A673 (cell line): ENCODE data around the gene ODAD3. TPM values are rescaled to one million over a fixed set of nuclear protein-coding genes. Genes with fewer than 3 reads are reported as not detected.

Experiments used
- Bru-seq: library from RNA; stranded (reverse); fragments of 400-500 nt; gene quantifications from one replicate; lab custom pipeline; 2021; lab: Mats Ljungman, UMichigan
- BruChase-seq, 2 experiments: library from RNA; stranded (reverse); fragments of 400-500 nt; gene quantifications; one replicate each; lab custom pipeline; 2021; lab: Mats Ljungman, UMichigan
- BruUV-seq: library from RNA; stranded (reverse); fragments of 400-500 nt; replicated peaks from 2 replicates; lab custom pipeline; 2021; lab: Mats Ljungman, UMichigan
- CTCF ChIA-PET: fragments of 300-600 bp; sonication (Branson Sonifier 250); formaldehyde crosslinking; loops from one replicate; lab custom pipeline; 2022; ENCODE audit warnings: antibody characterized with exemption; lab: Charles Lee
- POLR2A ChIA-PET: fragments of 300-600 bp; sonication (Branson Sonifier 250); formaldehyde crosslinking; loops from one replicate; lab custom pipeline; 2022; ENCODE audit warnings: antibody characterized with exemption; ENCODE audit not compliant: low non-redundant PET; lab: Charles Lee
- DNase-seq: peaks from one replicate; pipeline ENCODE4 v3.0.0-alpha.2; 2015; ENCODE audit warnings: low spot score
- H3K27ac ChIP-seq: fragments of 200-600 bp; sonication (generic); 2 replicates; pipeline ENCODE4 v1.5.1; 2016; ENCODE audit warnings: mixed run types, low read depth, mild to moderate bottlenecking, mixed read lengths, antibody characterized with exemption, low read length; ENCODE audit not compliant: poor library complexity, severe bottlenecking
- H3K27me3 ChIP-seq: fragments of 200-600 bp; sonication (generic); replicated peaks from 2 replicates; pipeline ENCODE4 v1.6.1; 2017; ENCODE audit warnings: mixed run types, low read depth, mild to moderate bottlenecking, mixed read lengths, antibody characterized with exemption, low read length; ENCODE audit not compliant: insufficient read depth, poor library complexity
- H3K36me3 ChIP-seq: fragments of 200-600 bp; sonication (generic); 2 replicates; pipeline ENCODE4 v1.6.1; 2016; ENCODE audit warnings: mixed run types, mild to moderate bottlenecking, mixed read lengths, antibody characterized with exemption, low read length; ENCODE audit not compliant: insufficient read depth, poor library complexity, severe bottlenecking
- H3K4me1 ChIP-seq: fragments of 200-600 bp; sonication (generic); 2 replicates; pipeline ENCODE4 v1.6.1; 2017; ENCODE audit warnings: mixed run types, mild to moderate bottlenecking, mixed read lengths, antibody characterized with exemption, low read length; ENCODE audit not compliant: insufficient read depth, poor library complexity, severe bottlenecking
- H3K4me3 ChIP-seq: fragments of 200-600 bp; sonication (generic); 2 replicates; pipeline ENCODE4 v1.5.1; 2016; ENCODE audit warnings: low read depth, mixed run types, mild to moderate bottlenecking, mixed read lengths, low read length; ENCODE audit not compliant: poor library complexity, severe bottlenecking
- H3K9me3 ChIP-seq: fragments of 200-600 bp; sonication (generic); 2 replicates; pipeline ENCODE4 v1.6.1; 2016; ENCODE audit warnings: mixed run types, low read depth, mild to moderate bottlenecking, mixed read lengths, antibody characterized with exemption, low read length; ENCODE audit not compliant: poor library complexity, severe bottlenecking
- CTCF ChIP-seq: fragments of 300-800, 200-600 bp; sonication (generic); conservative IDR thresholded peaks from 2 replicates; pipeline ENCODE4 v1.5.1; 2017; ENCODE audit warnings: low read depth, mild to moderate bottlenecking, antibody characterized with exemption, low read length, moderate library complexity, mixed read lengths
- EZH2 ChIP-seq: fragments of 200-600 bp; sonication (generic); IDR thresholded peaks from 2 replicates; pipeline ENCODE4 v1.6.1; 2017; ENCODE audit warnings: borderline replicate concordance, low read depth, mild to moderate bottlenecking, mixed read lengths, antibody characterized with exemption, low read length; ENCODE audit not compliant: poor library complexity, severe bottlenecking
- intact Hi-C: fragments of 100-400 bp; cut with micrococcal nuclease; formaldehyde crosslinking; loops from one replicate; pipeline ENCODE4 v1.10.0; 2022; ENCODE audit not compliant: unreplicated experiment
- long read RNA-seq: library from polyadenylated mRNA; stranded (forward); transcript quantifications from one replicate; pipeline ENCODE4 v2.0.0, GENCODE V29; 2022
- total RNA-seq: library from RNA; stranded (reverse); gene quantifications from 2 replicates; pipeline ENCODE4 v1.2.3, GENCODE V29; 2021

ODAD3 gene
- total RNA-seq (0.39 and 1.4 TPM in 2 replicates), Bru-seq, nascent RNA (percentile 12 among the genes with signal in this experiment), BruChase-seq, experiment 1, labeled RNA remaining after a 2-hour chase (percentile 18 among the genes with signal in this experiment), BruChase-seq, experiment 2, labeled RNA remaining after a 6-hour chase (percentile 31 among the genes with signal in this experiment)
- long read RNA-seq, partial matches to known transcripts, result 1 of 2 reads
- long read RNA-seq, other reads (novel, unspliced or antisense), result 0 of 2 reads

GRCh38 chr19:11435057-11435832 lies at the start of gene ODAD3, which contains the start of gene PRKCSH:
Gene ODAD3, minus strand, starts transcription at chr19:11435121. Its CDS starts 105 bp downstream, at chr19:11435016.
Gene PRKCSH, plus strand, starts transcription at chr19:11435635. Its CDS starts 483 bp downstream, at chr19:11436118.
- Histone ChIP-seq H3K4me1 (peaks cover 13% of the 10 kb centered on the region), H3K27ac (peak within 1 kb of the TSS; percentile 82), H3K27me3 (no peaks in the 10 kb centered on the region), H3K9me3 (no peaks in the 10 kb centered on the region), H3K36me3 (peaks cover 28% of the 10 kb centered on the region), H3K4me3 (peak within 1 kb of the TSS; percentile 67)
- no peak for TF ChIP-seq EZH2
- TF ChIP-seq CTCF, result peak; percentile 91
- intact Hi-C loops, result loop anchor here (5.0 kb wide), 1 partner anchor 53 kb away; the partner anchor contains the start of gene EPOR
- no TSS peak for BruUV-seq
- ChIA-PET POLR2A (interaction anchor here (0.5 kb wide), 1 partner anchor 516 kb away, joined by 3 read pairs; no protein-coding TSS in a partner anchor), CTCF (interaction anchor here (0.6 to 2.7 kb wide), 7 partner anchors 10 to 159 kb away, joined by 3 to 14 read pairs (median 4); no protein-coding TSS in a partner anchor)
- DNase-seq, result peak; percentile 100

GRCh38 chr19:11483366-11484111 lies 48.6 kb upstream of the ODAD3 start:
- no peaks in the 10 kb centered on the region for H3K36me3 ChIP-seq
- no TSS peak for BruUV-seq
- ChIA-PET CTCF (interaction anchor here (0.6 to 1.6 kb wide), 4 partner anchors 32 to 390 kb away, joined by 3 to 8 read pairs (median 5); no protein-coding TSS in a partner anchor), POLR2A (no interaction called here)
- no peak for DNase-seq
- peaks cover 21% of the 10 kb centered on the region for H3K27me3 ChIP-seq
- H3K4me3 ChIP-seq, result no peak overlapping the region
- no peaks in the 10 kb centered on the region for H3K9me3 ChIP-seq
- TF ChIP-seq EZH2 (no peak), CTCF (no peak)
- H3K4me1 ChIP-seq, result peaks cover 21% of the 10 kb centered on the region
- intact Hi-C loops, result loop anchor here (2.0 kb wide), 2 partner anchors 189 to 345 kb away; no protein-coding TSS in a partner anchor
- no peak overlapping the region for H3K27ac ChIP-seq
